SK-N-SH (cell line): ENCODE data around the gene DCHS1. TPM values are rescaled to one million over a fixed set of nuclear protein-coding genes. Genes with fewer than 3 reads are reported as not detected.
A peak's percentile ranks its signal among the peaks of the same experiment; 100 is the strongest.

Experiments
- CTCF ChIA-PET: fragments of 300-600, 350-600 bp; formaldehyde crosslinking; extraction: SDS; loops from one replicate; lab custom pipeline; 2021; lab: Yijun Ruan, JAX
- POLR2A ChIA-PET: fragments of 350-600 bp; sonication (Branson Sonifier 250); formaldehyde crosslinking; extraction: SDS; loops from one replicate; lab custom pipeline; 2020; ENCODE audit warnings: antibody characterized with exemption, inconsistent platforms; lab: Yijun Ruan, JAX
- DNase-seq: peaks from one replicate; pipeline ENCODE4 v3.0.0; 2012
- H2AFZ ChIP-seq: fragments of 200-600 bp; sonication (generic); 2 replicates; pipeline ENCODE4 v1.8.1; 2016; ENCODE audit warnings: antibody characterized with exemption, mild to moderate bottlenecking, low read depth
- H3F3A ChIP-seq: fragments of 200-600 bp; sonication (generic); replicated peaks from 2 replicates; pipeline ENCODE3; 2016; ENCODE audit warnings: antibody characterized with exemption, mild to moderate bottlenecking; ENCODE audit not compliant: insufficient read depth
- H3K27ac ChIP-seq, 2 experiments: fragments of 200-500 bp in 1 of 2; fragments of 200-600 bp in 1 of 2; sonication (Bioruptor generic) in 1 of 2; sonication (generic), shearing (Covaris generic) in 1 of 2; 2 replicates each; pipeline versions ENCODE4 v1.5.1 to v1.6.1; 2014 to 2016; ENCODE audit warnings: low read depth in 2 of 2, inconsistent platforms in 1 of 2, low read length in 1 of 2, mild to moderate bottlenecking in 1 of 2, mixed read lengths in 1 of 2
- H3K27me3 ChIP-seq: fragments of 200-600 bp; sonication (generic), shearing (Covaris generic); 2 replicates; pipeline ENCODE4 v1.6.1; 2016; ENCODE audit warnings: mixed run types; ENCODE audit not compliant: insufficient read depth
- H3K36me3 ChIP-seq, 2 experiments: fragments of 200-500 bp in 1 of 2; fragments of 200-600 bp in 1 of 2; sonication (Bioruptor generic) in 1 of 2; sonication (generic) in 1 of 2; replicated peaks in 1 of 2; 2 replicates each; pipeline versions ENCODE3 to v1.5.1; 2014 to 2016; ENCODE audit warnings: low read length in 1 of 2, mild to moderate bottlenecking in 1 of 2; ENCODE audit not compliant: insufficient read depth in 2 of 2, control insufficient read depth in 1 of 2
- H3K4me1 ChIP-seq, 2 experiments: fragments of 200-500 bp in 1 of 2; fragments of 200-600 bp in 1 of 2; sonication (Bioruptor generic) in 1 of 2; sonication (generic), shearing (Covaris generic) in 1 of 2; 2 replicates each; pipeline versions ENCODE4 v1.5.1 to v1.6.1; 2014 to 2016; ENCODE audit warnings: low read depth in 1 of 2, low read length in 1 of 2, mixed run types in 1 of 2; ENCODE audit not compliant: insufficient read depth in 2 of 2, control insufficient read depth in 1 of 2
- H3K4me2 ChIP-seq: fragments of 200-600 bp; sonication (generic), shearing (Covaris generic); 2 replicates; pipeline ENCODE4 v1.6.1; 2017; ENCODE audit warnings: mixed run types
- H3K4me3 ChIP-seq, 2 experiments: fragments of 200-500 bp in 1 of 2; fragments of 200-600 bp in 1 of 2; sonication (Bioruptor generic) in 1 of 2; sonication (generic), shearing (Covaris generic) in 1 of 2; 2 replicates each; pipeline versions ENCODE4 v1.5.1 to v1.8.1; 2014 to 2016; ENCODE audit warnings: low read depth in 2 of 2, inconsistent platforms in 1 of 2, low read length in 1 of 2, mild to moderate bottlenecking in 1 of 2, mixed read lengths in 1 of 2, moderate library complexity in 1 of 2
- H3K79me2 ChIP-seq: fragments of 200-600 bp; sonication (generic); 2 replicates; pipeline ENCODE4 v1.8.1; 2017; ENCODE audit warnings: mild to moderate bottlenecking; ENCODE audit not compliant: insufficient read depth
- H3K9ac ChIP-seq: fragments of 200-600 bp; sonication (generic); 2 replicates; pipeline ENCODE4 v1.6.1; 2017; ENCODE audit warnings: mixed run types
- H3K9me2 ChIP-seq: fragments of 200-600 bp; sonication (generic); 2 replicates; pipeline ENCODE4 v1.6.1; 2017; ENCODE audit warnings: mixed run types
- H3K9me3 ChIP-seq: fragments of 200-600 bp; sonication (generic); 2 replicates; pipeline ENCODE4 v1.6.1; 2017; ENCODE audit warnings: mixed run types, mild to moderate bottlenecking, moderate library complexity
- H4K20me1 ChIP-seq: fragments of 200-600 bp; sonication (generic); 2 replicates; pipeline ENCODE4 v1.6.1; 2017; ENCODE audit warnings: mild to moderate bottlenecking, mixed run types; ENCODE audit not compliant: insufficient read depth
- CHD2 ChIP-seq: fragments of 150-350 bp; IDR thresholded peaks from 2 replicates; pipeline ENCODE4 v1.6.1; 2018; ENCODE audit warnings: low read length; ENCODE audit not compliant: partially characterized antibody
- CTCF ChIP-seq: fragments of 200-600 bp; sonication (generic); IDR thresholded peaks from 2 replicates; pipeline ENCODE4 v1.6.1; 2017; ENCODE audit warnings: antibody characterized with exemption, mild to moderate bottlenecking, moderate library complexity
- ELF1 ChIP-seq: IDR thresholded peaks from 2 replicates; pipeline ENCODE4 v1.4.0; 2012
- FOSL2 ChIP-seq: IDR thresholded peaks from 2 replicates; pipeline ENCODE4 v1.4.0; 2012; ENCODE audit warnings: low read depth, mild to moderate bottlenecking, moderate library complexity, borderline replicate concordance
- FOXM1 ChIP-seq: IDR thresholded peaks from 2 replicates; pipeline ENCODE4 v1.4.0; 2012; ENCODE audit warnings: low read depth, mild to moderate bottlenecking
- GATA2 ChIP-seq: sonication (generic); formaldehyde crosslinking; IDR thresholded peaks from 2 replicates; pipeline ENCODE4 v1.5.0; 2020; ENCODE audit warnings: mild to moderate bottlenecking, missing genetic modification reagents
- POLR2AphosphoS5 ChIP-seq: IDR thresholded peaks from 2 replicates; pipeline ENCODE4 v1.6.1; 2012; ENCODE audit warnings: low read depth, low read length
- REST ChIP-seq: IDR thresholded peaks from 2 replicates; pipeline ENCODE4 v1.6.1; 2012; ENCODE audit warnings: mild to moderate bottlenecking, low read depth, low read length, moderate library complexity
- SIN3A ChIP-seq: IDR thresholded peaks from 2 replicates; pipeline ENCODE4 v1.6.1; 2012; ENCODE audit warnings: low read depth, mild to moderate bottlenecking, low read length, moderate library complexity, borderline replicate concordance
- TAF1 ChIP-seq: IDR thresholded peaks from 2 replicates; pipeline ENCODE4 v1.6.1; 2012; ENCODE audit warnings: low read depth, mild to moderate bottlenecking, low read length, moderate library complexity, borderline replicate concordance
- ZBTB33 ChIP-seq: IDR thresholded peaks from 2 replicates; pipeline ENCODE4 v1.4.0; 2012; ENCODE audit warnings: low read depth, borderline replicate concordance
- WGBS: methylation state at CpG from one replicate; pipeline ENCODE4 v1.1.6; 2017; ENCODE audit warnings: low lambda C conversion rate; 5-methylcytosine and 5-hydroxymethylcytosine counted together
- polyA plus RNA-seq, 3 experiments: library from polyadenylated mRNA; depleted of rRNA; stranded (reverse); fragments of >200 nt; gene quantifications; 2 replicates each; pipeline ENCODE4 v1.2.3, GENCODE V29; 2012
- TF ChIP-seq, protein P1 (sequence below): IDR thresholded peaks from 2 replicates; pipeline ENCODE4; 2012
- TF ChIP-seq, protein P2 (sequence below): IDR thresholded peaks from 2 replicates; pipeline ENCODE4 v1.4.0; 2012; ENCODE audit warnings: low read depth, borderline replicate concordance

DCHS1 gene
- polyA plus RNA-seq, 1 of the 3 experiments (the other 2 are of a cell fraction) = 5.7 TPM

DNA sequence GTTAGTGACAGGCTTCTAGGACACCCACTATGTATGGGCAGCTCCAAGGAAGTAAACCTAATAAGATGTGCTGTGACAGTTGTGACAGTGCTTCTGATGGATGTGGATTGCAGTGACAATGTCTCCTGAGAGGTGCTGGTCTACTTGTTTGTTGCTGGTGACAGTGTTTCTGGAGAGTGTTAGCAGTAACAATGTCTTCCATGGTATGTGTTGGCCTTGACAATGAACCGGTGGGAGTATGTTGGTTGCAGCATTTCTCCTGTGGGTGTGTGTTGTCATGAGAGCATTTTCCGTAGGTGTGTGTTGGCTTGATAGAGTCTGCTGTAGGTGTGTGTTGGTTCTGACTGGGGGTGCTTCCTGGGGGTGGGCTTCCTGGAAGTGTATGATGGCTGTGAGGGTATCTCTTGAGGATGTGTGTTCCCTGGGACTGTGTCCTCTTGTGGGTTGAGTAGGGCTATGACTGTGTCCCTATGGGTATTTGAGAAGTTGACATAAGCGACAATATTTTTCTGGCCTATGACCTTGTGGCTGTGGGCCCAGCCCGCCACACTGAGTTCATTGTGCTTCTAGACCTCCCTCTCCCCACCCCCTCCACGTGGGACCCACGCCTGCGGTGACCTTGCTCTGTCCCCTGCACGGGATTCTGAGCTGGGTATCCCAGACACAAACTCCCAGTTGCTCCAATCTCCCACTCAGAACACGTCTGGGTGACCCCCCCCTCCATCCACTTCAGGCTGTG is 1.2 kb downstream of the DCHS1 start:
- Histone ChIP-seq H3K79me2 (no peaks in the 10 kb centered on the region), H3K9me2 (no peaks in the 10 kb centered on the region), H2AFZ (no peak overlapping the region), H3K36me3 (no peaks in the 10 kb centered on the region), H3K9ac (no peak overlapping the region), H3K4me1 (peaks cover 0 to 27% of the 10 kb centered on the region in 2 experiments; a peak in 1 of 4 replicates), H3F3A (peaks cover 4% of the 10 kb centered on the region), H3K9me3 (no peaks in the 10 kb centered on the region), H3K4me3 (peak overlapping the region; percentile 58 to 62), H4K20me1 (no peaks in the 10 kb centered on the region), H3K27me3 (no peaks in the 10 kb centered on the region), H3K4me2 (peak overlapping the region; percentile 74; the same call in 1 of the 2 replicates), H3K27ac (no peak overlapping the region)
- TF ChIP-seq FOSL2 = no peak
- TF ChIP-seq TAF1 = no peak
- no peak for TF ChIP-seq SIN3A
- no peak for TF ChIP-seq FOXM1
- TF ChIP-seq REST = no peak
- TF ChIP-seq GATA2 (CRISPR knock-in tag) = no peak
- TF ChIP-seq CTCF = no peak
- TF ChIP-seq, protein P1, sequence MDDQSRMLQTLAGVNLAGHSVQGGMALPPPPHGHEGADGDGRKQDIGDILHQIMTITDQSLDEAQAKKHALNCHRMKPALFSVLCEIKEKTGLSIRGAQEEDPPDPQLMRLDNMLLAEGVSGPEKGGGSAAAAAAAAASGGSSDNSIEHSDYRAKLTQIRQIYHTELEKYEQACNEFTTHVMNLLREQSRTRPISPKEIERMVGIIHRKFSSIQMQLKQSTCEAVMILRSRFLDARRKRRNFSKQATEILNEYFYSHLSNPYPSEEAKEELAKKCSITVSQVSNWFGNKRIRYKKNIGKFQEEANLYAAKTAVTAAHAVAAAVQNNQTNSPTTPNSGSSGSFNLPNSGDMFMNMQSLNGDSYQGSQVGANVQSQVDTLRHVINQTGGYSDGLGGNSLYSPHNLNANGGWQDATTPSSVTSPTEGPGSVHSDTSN = no peak
- no peak for TF ChIP-seq POLR2AphosphoS5
- no peak for TF ChIP-seq ZBTB33
- TF ChIP-seq, protein P2, sequence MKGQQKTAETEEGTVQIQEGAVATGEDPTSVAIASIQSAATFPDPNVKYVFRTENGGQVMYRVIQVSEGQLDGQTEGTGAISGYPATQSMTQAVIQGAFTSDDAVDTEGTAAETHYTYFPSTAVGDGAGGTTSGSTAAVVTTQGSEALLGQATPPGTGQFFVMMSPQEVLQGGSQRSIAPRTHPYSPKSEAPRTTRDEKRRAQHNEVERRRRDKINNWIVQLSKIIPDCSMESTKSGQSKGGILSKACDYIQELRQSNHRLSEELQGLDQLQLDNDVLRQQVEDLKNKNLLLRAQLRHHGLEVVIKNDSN = no peak
- TF ChIP-seq ELF1 = no peak
- no peak for TF ChIP-seq CHD2
- DNase-seq = peak; percentile 52
- WGBS = 62% methylated on average over 9 of the region's 9 CpGs
- POLR2A ChIA-PET = no interaction called here
- CTCF ChIA-PET = interaction anchor here (1.9 kb wide), 1 partner anchor 42 kb away, joined by 5 read pairs; no protein-coding TSS in a partner anchor
